Neutrophil (primary cell): ENCODE data around the gene KIF26B.

ENCODE experiments used
- H3K27ac ChIP-seq: fragments of 200-600 bp; sonication (generic); 2 replicates; pipeline ENCODE4 v1.5.1; 2016; ENCODE audit warnings: mild to moderate bottlenecking, moderate library complexity
- H3K27me3 ChIP-seq: fragments of 200-600 bp; sonication (generic); 2 replicates; pipeline ENCODE4 v1.6.0; 2016; ENCODE audit warnings: mild to moderate bottlenecking
- H3K36me3 ChIP-seq: fragments of 200-600 bp; sonication (generic); 2 replicates; pipeline ENCODE4 v1.5.1; 2017
- H3K4me1 ChIP-seq, 2 experiments: fragments of 200-600 bp in 1 of 2; sonication (generic) in 1 of 2; 1 replicate in 1 of 2; 2 replicates in 1 of 2; pipeline versions ENCODE4 v1.5.1 to v1.6.1; 2013 to 2016; ENCODE audit warnings: low read depth in 1 of 2, low read length in 1 of 2, mild to moderate bottlenecking in 1 of 2, moderate library complexity in 1 of 2; ENCODE audit not compliant: control insufficient read depth in 1 of 2, insufficient read depth in 1 of 2
- H3K4me3 ChIP-seq, 2 experiments: fragments of 200-600 bp in 1 of 2; sonication (generic) in 1 of 2; 1 replicate in 1 of 2; 2 replicates in 1 of 2; pipeline ENCODE4 v1.5.1; 2013 to 2016; ENCODE audit warnings: low read depth in 1 of 2, low read length in 1 of 2, mild to moderate bottlenecking in 1 of 2, moderate library complexity in 1 of 2
- H3K9me3 ChIP-seq: fragments of 200-600 bp; sonication (generic); 2 replicates; pipeline ENCODE4 v1.5.1; 2016
- CTCF ChIP-seq: fragments of 200-600 bp; sonication (generic); IDR thresholded peaks from 2 replicates; pipeline ENCODE4 v1.5.1; 2016; ENCODE audit warnings: antibody characterized with exemption

KIF26B gene

GRCh38 chr1:245382981-245383380 is 228.2 kb downstream of the KIF26B start:
- Histone ChIP-seq H3K4me3 (no peak overlapping the region), H3K36me3 (no peaks in the 10 kb centered on the region), H3K9me3 (no peaks in the 10 kb centered on the region), H3K4me1 (no peaks in the 10 kb centered on the region), H3K27ac (no peak overlapping the region), H3K27me3 (peaks cover 38% of the 10 kb centered on the region)
- no peak for TF ChIP-seq CTCF

- Histone ChIP-seq H3K4me1 (no peaks in the 10 kb centered on the region), H3K4me3 (no peak overlapping the region), H3K9me3 (no peaks in the 10 kb centered on the region), H3K27me3 (peaks cover 38% of the 10 kb centered on the region), H3K27ac (no peak overlapping the region), H3K36me3 (no peaks in the 10 kb centered on the region)
- no peak for TF ChIP-seq CTCF
Observed at GRCh38 chr1:245383396-245384330, 228.9 kb downstream of the KIF26B start.

GRCh38 chr1:245386297-245386971 is 231.6 kb downstream of the KIF26B start:
- no peaks in the 10 kb centered on the region for H3K9me3 ChIP-seq

GRCh38 chr1:245388687-245389086 is 233.9 kb downstream of the KIF26B start:
- TF ChIP-seq CTCF: no peak
- Histone ChIP-seq H3K36me3 (no peaks in the 10 kb centered on the region), H3K4me3 (no peak overlapping the region), H3K4me1 (no peaks in the 10 kb centered on the region), H3K27me3 (peaks cover 31% of the 10 kb centered on the region), H3K27ac (no peak overlapping the region), H3K9me3 (no peaks in the 10 kb centered on the region)

More at GRCh38 chr1:245386297-245386971, 231.6 kb downstream of the KIF26B start:
- Histone ChIP-seq H3K27me3 (peaks cover 38% of the 10 kb centered on the region), H3K36me3 (no peaks in the 10 kb centered on the region), H3K4me3 (no peak overlapping the region), H3K4me1 (no peaks in the 10 kb centered on the region), H3K27ac (no peak overlapping the region)
- no peak for TF ChIP-seq CTCF

- Histone ChIP-seq H3K4me1 (no peaks in the 10 kb centered on the region), H3K9me3 (no peaks in the 10 kb centered on the region), H3K27me3 (peaks cover 19% of the 10 kb centered on the region), H3K36me3 (no peaks in the 10 kb centered on the region), H3K4me3 (no peak overlapping the region), H3K27ac (no peak overlapping the region)
- TF ChIP-seq CTCF: no peak
Observed at GRCh38 chr1:245389873-245390272, 235.1 kb downstream of the KIF26B start.
